HG02852 (cell line): Measurements from ENCODE around the gene CDHR5.

Experiments used
- ATAC-seq: cut with Tn5 transposase; IDR thresholded peaks from one replicate; pipeline ENCODE4 v1.9.1; 2021; ENCODE audit warnings: mild to moderate bottlenecking, moderate library complexity; ENCODE audit not compliant: unreplicated experiment

The CDHR5 gene

DNA sequence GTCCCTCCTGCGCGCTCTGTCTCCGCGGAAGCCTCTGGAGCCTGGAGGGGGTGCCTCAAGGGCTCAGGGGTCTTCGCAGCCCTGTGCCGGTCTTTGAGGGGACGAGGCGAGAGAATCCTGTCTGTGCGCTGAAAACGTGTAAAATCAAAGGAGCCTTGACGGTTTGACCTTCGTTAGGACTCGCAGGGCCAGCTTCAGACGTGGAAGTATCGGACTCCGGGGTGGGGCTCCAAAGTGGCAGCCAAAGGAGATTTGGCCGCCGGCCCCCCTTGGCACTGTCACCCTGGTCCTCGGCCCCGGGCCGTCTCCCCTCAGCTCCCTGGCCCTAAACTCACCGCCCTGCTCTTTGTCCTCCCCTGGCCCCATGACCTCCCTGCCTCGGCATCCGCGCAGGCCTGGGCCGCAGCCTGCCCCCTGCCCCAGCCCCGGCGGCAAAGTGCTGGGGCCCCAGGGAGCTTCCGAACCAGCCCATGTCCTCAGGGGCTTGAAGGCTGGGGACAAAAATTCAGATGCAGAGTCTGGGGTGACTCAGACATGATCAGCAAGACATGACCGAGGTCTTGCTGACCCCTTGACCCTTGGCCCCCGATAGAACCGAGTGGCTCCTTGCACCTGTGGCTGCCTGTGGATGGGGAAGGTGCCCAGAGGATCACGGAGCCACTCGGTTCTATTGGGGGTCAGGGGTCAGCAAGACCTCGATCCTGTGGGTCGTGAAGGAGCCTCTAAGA lies 55.4 kb downstream of the CDHR5 start:
- no peak for ATAC-seq

DNA sequence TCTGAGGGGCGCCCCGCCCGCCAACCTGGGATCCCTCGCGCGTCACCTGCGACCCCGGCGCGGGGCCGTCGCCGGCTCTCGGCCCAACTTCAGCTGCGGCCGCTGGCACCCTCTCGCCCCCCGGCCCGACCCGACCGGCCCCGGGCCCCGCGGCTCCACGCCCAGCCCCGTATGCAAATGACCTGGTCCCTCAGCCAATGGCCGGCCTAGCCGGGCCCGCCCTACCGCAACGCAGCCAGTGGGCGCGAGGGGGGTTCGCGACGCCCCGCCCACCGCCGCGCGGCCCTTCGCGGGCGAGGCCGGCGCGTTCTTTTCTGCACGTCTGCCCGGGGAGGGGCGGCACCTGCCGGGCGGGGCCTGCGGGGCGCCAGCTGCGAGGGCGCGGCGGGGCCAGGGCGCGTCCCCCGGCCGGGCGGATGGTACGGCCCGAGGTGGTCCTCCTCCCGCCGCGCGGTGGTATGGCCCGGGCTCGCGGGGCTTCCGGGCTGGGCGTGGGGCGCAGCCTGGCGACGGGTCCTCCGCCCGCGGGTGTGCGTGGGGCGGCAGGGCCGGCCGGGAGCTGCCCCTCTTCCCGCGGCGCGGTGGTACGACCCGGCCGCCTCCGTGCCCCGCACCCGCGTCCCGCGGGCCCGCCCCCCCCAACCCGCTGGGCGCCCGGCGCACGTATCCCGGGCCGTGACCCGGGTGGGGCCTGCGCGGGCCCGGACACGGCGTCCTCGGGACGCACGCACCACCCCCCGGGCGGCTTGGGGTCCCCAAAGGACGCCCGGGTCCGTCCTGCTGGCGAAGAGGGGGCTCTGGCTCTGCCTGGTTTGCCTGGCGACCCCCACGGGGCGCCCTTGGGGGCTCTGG lies 56.2 kb downstream of the CDHR5 start:
- ATAC-seq: peak; percentile 82

DNA sequence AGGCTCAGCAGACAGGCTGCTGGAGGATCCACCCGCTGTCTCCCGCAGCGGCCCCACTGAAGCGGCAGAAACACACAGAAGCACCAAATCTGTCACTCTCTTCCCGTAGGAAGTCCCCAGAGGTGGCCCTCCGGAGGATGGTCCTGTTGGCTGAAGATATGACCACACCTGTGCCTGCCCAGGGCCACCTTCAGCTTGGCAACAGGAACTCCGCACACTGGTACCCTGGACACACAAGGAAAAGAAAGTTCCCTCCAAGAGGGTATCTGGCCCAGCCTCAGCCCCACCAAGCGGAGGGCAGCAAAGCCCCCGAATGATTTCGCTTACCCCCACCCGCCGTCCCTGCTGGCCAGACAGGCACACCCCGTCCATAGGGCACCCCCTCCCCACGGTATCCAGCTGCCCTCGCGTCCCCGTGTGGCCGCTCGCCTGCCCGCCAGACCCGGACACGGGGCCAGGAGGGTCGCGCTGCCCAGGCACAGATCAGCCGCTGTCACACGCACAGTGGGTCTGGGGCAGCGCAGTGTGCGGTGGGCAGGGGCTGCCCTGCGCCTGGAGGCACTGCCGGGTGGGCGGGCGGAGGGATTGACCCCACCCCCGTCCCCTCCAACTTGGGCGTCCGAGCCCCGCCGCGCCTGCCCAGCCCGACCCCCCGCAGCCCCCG lies 57.0 kb downstream of the CDHR5 start:
- ATAC-seq: no peak

DNA sequence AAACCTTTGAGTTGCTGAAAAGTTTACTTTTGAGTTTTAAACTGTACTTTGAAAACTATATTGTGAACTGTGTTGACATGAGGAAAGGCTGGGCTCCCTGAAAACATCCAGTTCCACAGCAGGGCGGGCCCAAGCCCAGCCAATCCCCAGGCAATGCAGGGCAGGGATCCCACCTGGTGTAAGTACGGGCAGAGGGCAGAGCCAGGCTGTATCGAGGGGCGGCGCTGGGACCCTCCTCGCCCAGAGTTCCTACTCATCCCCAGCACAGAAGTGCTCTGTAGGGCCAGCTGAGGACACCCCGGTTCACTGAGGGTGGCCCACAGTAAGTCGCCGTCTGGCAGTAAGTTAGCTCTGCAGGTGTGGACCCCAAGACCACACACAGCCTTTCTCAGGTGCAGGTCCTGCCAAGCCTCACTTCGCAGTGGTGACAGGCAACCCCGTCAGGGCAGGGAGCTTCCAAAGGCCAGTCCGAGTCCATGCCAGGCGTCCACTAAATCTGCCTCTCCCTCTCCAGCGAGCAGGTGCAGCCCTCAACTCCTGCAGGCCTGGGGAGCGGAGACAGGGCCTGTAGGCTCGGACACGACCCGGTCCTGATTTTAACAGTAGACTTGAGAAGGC lies 57.6 kb downstream of the CDHR5 start:
- no peak for ATAC-seq
